ENCODE measurements around the gene ZKSCAN5.

DNA sequence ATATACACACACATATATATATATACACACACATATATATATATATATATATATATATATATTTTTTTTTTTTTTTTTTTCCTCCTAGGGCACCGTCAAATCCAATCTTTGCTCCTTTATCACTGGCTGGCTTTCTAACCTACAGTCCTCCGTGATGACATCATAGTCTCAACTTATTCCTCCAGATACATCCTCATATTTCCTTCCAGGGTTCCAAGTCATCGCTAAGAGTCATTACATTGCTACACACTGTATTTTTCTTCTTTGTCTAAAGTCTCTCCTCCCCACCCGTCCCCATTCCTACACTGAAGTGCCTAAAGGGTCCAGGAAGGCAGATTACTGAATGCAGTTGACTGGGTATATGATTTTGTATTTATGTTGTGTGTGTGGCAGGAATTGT, 48.6 kb downstream of the ZKSCAN5 start:
- TF ChIP-seq, protein P1, sequence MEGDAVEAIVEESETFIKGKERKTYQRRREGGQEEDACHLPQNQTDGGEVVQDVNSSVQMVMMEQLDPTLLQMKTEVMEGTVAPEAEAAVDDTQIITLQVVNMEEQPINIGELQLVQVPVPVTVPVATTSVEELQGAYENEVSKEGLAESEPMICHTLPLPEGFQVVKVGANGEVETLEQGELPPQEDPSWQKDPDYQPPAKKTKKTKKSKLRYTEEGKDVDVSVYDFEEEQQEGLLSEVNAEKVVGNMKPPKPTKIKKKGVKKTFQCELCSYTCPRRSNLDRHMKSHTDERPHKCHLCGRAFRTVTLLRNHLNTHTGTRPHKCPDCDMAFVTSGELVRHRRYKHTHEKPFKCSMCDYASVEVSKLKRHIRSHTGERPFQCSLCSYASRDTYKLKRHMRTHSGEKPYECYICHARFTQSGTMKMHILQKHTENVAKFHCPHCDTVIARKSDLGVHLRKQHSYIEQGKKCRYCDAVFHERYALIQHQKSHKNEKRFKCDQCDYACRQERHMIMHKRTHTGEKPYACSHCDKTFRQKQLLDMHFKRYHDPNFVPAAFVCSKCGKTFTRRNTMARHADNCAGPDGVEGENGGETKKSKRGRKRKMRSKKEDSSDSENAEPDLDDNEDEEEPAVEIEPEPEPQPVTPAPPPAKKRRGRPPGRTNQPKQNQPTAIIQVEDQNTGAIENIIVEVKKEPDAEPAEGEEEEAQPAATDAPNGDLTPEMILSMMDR (IDR thresholded peaks at IDR 0.05): no peak
- TF ChIP-seq POLR2A (IDR thresholded peaks at IDR 0.05): no peak
- TF ChIP-seq POLR2AphosphoS5 (IDR thresholded peaks at IDR 0.05): no peak

Measured in transverse colon (tissue), 4 donors.